ENCODE measurements around the gene SLC2A9. TPM values are rescaled to one million over a fixed set of nuclear protein-coding genes. Genes with fewer than 3 reads are reported as not detected.

Gene SLC2A9
- total and polyA plus RNA-seq, 2 of the 4 experiments (the other 2 are of a cell fraction) = 0.72 to 2.1 TPM

- H2BK20ac ChIP-seq (ENCODE audit: low read depth, low read length) = no peak overlapping the region
- H3K4me2 ChIP-seq (ENCODE audit: low read depth, low read length) = no peak overlapping the region
- ATAC-seq (ENCODE audit: low read depth) (no peak), DNase-seq (no peak)
- no peak overlapping the region for H2AK9ac ChIP-seq (replicated peaks; ENCODE audit: low read depth, low read length, poor library complexity)
- no peak overlapping the region for H3K4ac ChIP-seq (ENCODE audit: low read depth, low read length)
- POLR2A ChIA-PET (ENCODE audit: unreplicated experiment) = no interaction called here
- no peak overlapping the region for H3K56ac ChIP-seq (ENCODE audit: extremely low read depth, insufficient read depth, low read length)
- no peaks in the 10 kb centered on the region for H3K9me1 ChIP-seq (ENCODE audit: insufficient read depth, low read length)
- no peak overlapping the region for H2BK120ac ChIP-seq (ENCODE audit: low read depth, low read length)
- no peak overlapping the region for H3K27ac ChIP-seq (ENCODE audit: insufficient read depth, low read length)
- H2AFZ ChIP-seq (replicated peaks; ENCODE audit: low read length, poor library complexity) = no peak overlapping the region
- no peak overlapping the region for H3K14ac ChIP-seq (replicated peaks; ENCODE audit: low read depth, low read length)
- H4K91ac ChIP-seq (ENCODE audit: insufficient read depth, low read depth, low read length) = no peak overlapping the region
- no peak overlapping the region for H3K18ac ChIP-seq (ENCODE audit: low read depth, low read length)
- no peaks in the 10 kb centered on the region; the same call in 1 of the 2 replicates for H3K4me1 ChIP-seq (ENCODE audit: control insufficient read depth, insufficient read depth, low read length)
- H4K5ac ChIP-seq (ENCODE audit: low read depth, low read length) = no peak overlapping the region
- in situ Hi-C loops (cut with MboI; ENCODE audit: low sequenced_read_pairs) = no loop called here
- no peak overlapping the region for H2AK5ac ChIP-seq (ENCODE audit: low read depth, low read length)
- dilution Hi-C loops (cut with HindIII; ENCODE audit: low sequenced_read_pairs, unreplicated experiment) = no loop called here
- H4K8ac ChIP-seq (ENCODE audit: low read depth in 2 of 2, low read length in 2 of 2) = no peak overlapping the region
- no peaks in the 10 kb centered on the region for H3K36me3 ChIP-seq (ENCODE audit: control insufficient read depth, insufficient read depth, low read length)
- H3K9ac ChIP-seq (ENCODE audit: low read depth, low read length) = no peak overlapping the region
- no peak overlapping the region for H3K4me3 ChIP-seq (ENCODE audit: insufficient read depth, low read depth, low read length)
- no peaks in the 10 kb centered on the region for H3K79me1 ChIP-seq (ENCODE audit: low read depth in 1 of 2, low read length in 2 of 2)
- H4K20me1 ChIP-seq (ENCODE audit: insufficient read depth, low read length) = no peaks in the 10 kb centered on the region
- no TSS peak for BruUV-seq (replicated peaks)
- no peaks in the 10 kb centered on the region; the same call in 1 of the 2 replicates for H3K27me3 ChIP-seq (ENCODE audit: control insufficient read depth, insufficient read depth, low read length)
- no peak overlapping the region for H2BK15ac ChIP-seq (ENCODE audit: low read depth, low read length)
- CTCF ChIA-PET = interaction anchor here (0.6 kb wide), 1 partner anchor 13 kb away, joined by 3 read pairs; no protein-coding TSS in a partner anchor
- TF ChIP-seq CHD1 (IDR thresholded peaks at IDR 0.05; ENCODE audit: low read depth, low read length) (no peak), CTCF (conservative IDR thresholded peaks at IDR 0.05; ENCODE audit: low read depth, low read length) (no peak), NFE2L2 (IDR thresholded peaks at IDR 0.05; ENCODE audit: low read depth, low read length) (no peak)
- H3K23ac ChIP-seq (ENCODE audit: low read depth, low read length) = no peak overlapping the region
- intact Hi-C loops (cut with micrococcal nuclease) = no loop called here
- H2BK5ac ChIP-seq (ENCODE audit: low read depth, low read length, poor library complexity, severe bottlenecking) = no peak overlapping the region
- WGBS, 2 experiments (ENCODE audit: extremely low coverage in 2 of 2, insufficient read length in 1 of 2) = 17% methylated on average over 1 of the region's 5 CpGs; no CpG with 5 or more reads in 1 of the 2 experiments
- no peaks in the 10 kb centered on the region for H3K9me3 ChIP-seq (ENCODE audit: control insufficient read depth, insufficient read depth, low read length)
Measured at GRCh38 chr4:9938933-9939332, 82.4 kb downstream of the SLC2A9 start.
